NCI-H774 (cell line): ENCODE data around the gene SMARCD2.
"Not testable (repeated sequence)": the region's sequence is repeated elsewhere in the genome, so short reads cannot be mapped to it uniquely, and the experiment has no call there.

Source experiments
- DNase-seq: peaks from one replicate; lab custom pipeline; 2025; lab: John Stamatoyannopoulos, UW

The SMARCD2 gene

GRCh38 chr17:63842540-63843386, at the start of gene SMARCD2:
SMARCD2 (minus strand) TSS chr17:63842685; CDS start chr17:63842674, 11 bp downstream.
- peak; percentile 99 for DNase-seq

- peak; percentile 18 for DNase-seq
Observed at GRCh38 chr17:63889026-63889848, 46.8 kb upstream of the SMARCD2 start.

- DNase-seq, result not testable (repeated sequence)
Observed at GRCh38 chr17:63885119-63885518, 42.6 kb upstream of the SMARCD2 start.

- not testable (repeated sequence) for DNase-seq
Observed at GRCh38 chr17:63882626-63883126, 40.2 kb upstream of the SMARCD2 start.

GRCh38 chr17:63881935-63882601, 39.6 kb upstream of the SMARCD2 start, which contains the start of gene GH2:
GH2 (minus strand) TSS chr17:63881944; CDS start chr17:63881801, 143 bp downstream.
- DNase-seq, result peak; percentile 26

GRCh38 chr17:63881337-63881736, 38.9 kb upstream of the SMARCD2 start:
- not testable (repeated sequence) for DNase-seq

GRCh38 chr17:63880706-63881105, 38.2 kb upstream of the SMARCD2 start:
- no peak for DNase-seq

GRCh38 chr17:63878413-63878812, 35.9 kb upstream of the SMARCD2 start:
- DNase-seq, result not testable (repeated sequence)

- not testable (repeated sequence) for DNase-seq
Observed at GRCh38 chr17:63874693-63875092, 32.2 kb upstream of the SMARCD2 start.

- DNase-seq, result not testable (repeated sequence)
Observed at GRCh38 chr17:63874061-63874626, 31.7 kb upstream of the SMARCD2 start.

GRCh38 chr17:63873577-63873976, 31.1 kb upstream of the SMARCD2 start, which contains the start of gene CSH2:
CSH2 (minus strand) TSS chr17:63873677; CDS start chr17:63873614, 63 bp downstream.
- not testable (repeated sequence) for DNase-seq

- DNase-seq, result not testable (repeated sequence)
Observed at GRCh38 chr17:63871646-63872365, 29.3 kb upstream of the SMARCD2 start.

- not testable (repeated sequence) for DNase-seq
Observed at GRCh38 chr17:63870292-63870665, 27.8 kb upstream of the SMARCD2 start.

- DNase-seq, result not testable (repeated sequence)
Observed at GRCh38 chr17:63869491-63870291, 27.2 kb upstream of the SMARCD2 start.

- DNase-seq, result not testable (repeated sequence)
Observed at GRCh38 chr17:63866625-63867024, 24.1 kb upstream of the SMARCD2 start.

- DNase-seq, result no peak
Observed at GRCh38 chr17:63859257-63859656, 16.8 kb upstream of the SMARCD2 start.

- DNase-seq, result not testable (repeated sequence)
Observed at GRCh38 chr17:63856425-63856824, 13.9 kb upstream of the SMARCD2 start.

GRCh38 chr17:63855185-63855584, 12.7 kb upstream of the SMARCD2 start:
- no peak for DNase-seq

- DNase-seq, result no peak
Observed at GRCh38 chr17:63854709-63855108, 12.2 kb upstream of the SMARCD2 start.

GRCh38 chr17:63853260-63853659, 10.8 kb upstream of the SMARCD2 start:
- no peak for DNase-seq
